GM19193 (cell line): ENCODE results near the gene TRAPPC3.

Experiments used
- POLR2A ChIP-seq: IDR thresholded peaks from 4 replicates; pipeline ENCODE4 v1.6.1; 2011; ENCODE audit not compliant: insufficient read depth, insufficient read length; ENCODE audit errors: extremely low read depth

TRAPPC3 gene

GRCh38 chr1:36157973-36158826 lies 8.9 kb upstream of the TRAPPC3 start:
- TF ChIP-seq POLR2A = no peak

DNA sequence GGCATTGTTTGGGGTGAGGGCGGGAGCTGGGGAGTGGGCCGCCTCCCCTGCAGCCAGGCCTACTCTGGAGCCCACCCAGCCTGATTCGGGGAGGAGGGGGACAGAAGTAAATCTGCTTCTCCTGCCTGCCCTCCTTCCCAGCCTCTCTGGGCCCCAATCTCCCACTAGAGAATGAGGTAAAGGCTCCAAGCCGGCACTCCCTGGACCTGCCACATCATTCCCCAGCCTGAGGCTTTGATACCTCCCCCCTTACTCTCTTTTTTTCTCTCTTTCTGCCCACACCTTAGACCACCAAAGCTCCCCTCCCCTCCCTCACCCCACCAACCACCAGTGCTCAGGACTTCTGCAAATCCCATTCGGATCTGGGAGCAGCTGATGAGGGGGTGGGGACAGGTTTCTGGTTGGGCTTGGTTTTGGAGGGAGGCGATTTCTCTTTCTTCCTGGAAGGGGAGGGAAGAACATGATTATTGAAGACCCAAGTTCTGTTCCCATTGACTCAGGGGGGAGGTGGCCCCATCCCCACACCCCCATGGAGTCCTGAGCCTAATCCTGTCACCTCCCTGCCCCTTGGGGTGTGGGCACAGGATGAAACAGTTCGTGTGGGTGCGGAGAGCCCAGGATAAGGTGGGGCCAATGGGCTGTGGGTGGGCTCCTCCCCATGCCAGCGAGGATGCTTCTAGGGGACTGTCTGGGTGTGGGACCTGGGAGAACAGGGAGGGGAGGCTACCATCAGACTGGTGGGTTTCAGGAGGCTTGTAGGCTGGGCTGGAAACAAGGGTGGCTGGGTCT lies 8.0 kb upstream of the TRAPPC3 start:
- TF ChIP-seq POLR2A = no peak

DNA sequence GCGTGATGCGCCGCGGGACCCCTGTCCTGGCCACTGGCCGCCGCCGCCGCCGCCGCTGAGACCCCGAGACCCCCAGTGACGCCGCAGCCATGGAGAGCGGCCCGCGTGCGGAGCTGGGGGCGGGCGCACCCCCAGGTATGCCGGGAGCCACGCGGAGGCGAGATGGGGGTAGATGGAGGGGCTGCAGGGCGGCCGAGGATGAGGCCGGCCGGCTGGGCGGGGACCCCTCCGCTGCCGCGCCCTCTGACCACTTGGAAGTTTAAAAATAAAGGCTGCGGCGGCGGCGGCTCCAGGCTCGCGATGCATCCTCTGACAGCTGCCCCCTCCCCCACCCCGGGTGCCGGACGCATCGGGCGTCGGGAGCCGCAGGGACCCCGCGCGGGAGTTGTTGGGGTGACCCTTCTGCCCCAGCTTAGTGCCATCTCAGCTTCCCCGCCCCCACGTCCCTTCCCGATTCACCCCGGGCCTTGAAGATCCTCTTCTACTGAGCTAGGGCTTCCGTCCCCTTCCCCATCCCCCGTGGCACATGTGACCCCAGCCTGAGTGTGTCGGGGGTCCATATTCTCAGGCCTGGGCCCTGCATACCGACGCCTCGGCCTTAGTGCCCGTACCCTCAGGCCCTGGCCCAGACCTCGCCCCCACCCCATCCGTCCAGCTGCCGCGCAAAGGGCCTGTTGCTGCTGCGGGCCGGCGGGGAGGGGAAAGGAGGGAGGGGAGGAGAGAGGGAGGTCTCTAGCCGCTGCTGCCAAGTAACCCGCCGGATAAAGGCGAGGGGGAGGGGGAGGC lies 7.2 kb upstream of the TRAPPC3 start:
- TF ChIP-seq POLR2A = peak; percentile 2

GRCh38 chr1:36155408-36156328 lies 6.4 kb upstream of the TRAPPC3 start, which contains the start of gene MAP7D1:
MAP7D1 (plus strand) TSS chr1:36156160; CDS start chr1:36156418, 258 bp downstream.
- peak; percentile 93 for TF ChIP-seq POLR2A

DNA sequence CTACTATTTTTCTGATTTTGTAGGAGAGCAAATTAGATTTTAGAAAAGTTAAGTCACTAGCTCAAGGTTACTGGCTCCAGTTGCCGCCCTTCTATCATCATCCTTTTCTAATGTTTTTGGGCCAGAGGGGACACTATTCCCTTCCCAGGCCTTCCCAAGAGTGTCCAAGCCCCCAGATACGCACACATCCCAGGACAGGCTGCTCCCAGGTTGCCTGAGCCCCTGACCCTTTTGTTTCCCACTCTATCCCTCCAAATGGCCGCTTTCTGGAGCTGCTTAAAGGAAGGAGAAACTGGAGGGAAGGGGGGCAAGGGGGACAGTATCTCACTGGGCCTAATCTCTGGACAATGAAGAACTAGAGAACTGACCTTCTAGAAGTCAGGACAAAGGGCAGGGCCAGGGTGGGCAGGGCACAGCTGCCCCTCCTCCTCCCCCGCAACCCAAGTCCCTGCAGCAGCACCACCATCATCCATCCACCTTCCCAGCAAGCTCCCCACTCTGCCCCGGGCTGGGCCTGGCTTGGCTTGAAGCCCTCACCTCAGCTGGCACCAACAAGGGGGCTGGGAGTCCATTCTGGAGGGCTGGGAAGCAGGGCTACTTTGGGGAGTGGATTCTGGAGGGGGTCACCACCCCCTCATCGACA lies 5.6 kb upstream of the TRAPPC3 start:
- TF ChIP-seq POLR2A = no peak

GRCh38 chr1:36154335-36154734 lies 5.0 kb upstream of the TRAPPC3 start:
- TF ChIP-seq POLR2A = no peak

GRCh38 chr1:36153476-36153875 lies 4.2 kb upstream of the TRAPPC3 start:
- TF ChIP-seq POLR2A = no peak

DNA sequence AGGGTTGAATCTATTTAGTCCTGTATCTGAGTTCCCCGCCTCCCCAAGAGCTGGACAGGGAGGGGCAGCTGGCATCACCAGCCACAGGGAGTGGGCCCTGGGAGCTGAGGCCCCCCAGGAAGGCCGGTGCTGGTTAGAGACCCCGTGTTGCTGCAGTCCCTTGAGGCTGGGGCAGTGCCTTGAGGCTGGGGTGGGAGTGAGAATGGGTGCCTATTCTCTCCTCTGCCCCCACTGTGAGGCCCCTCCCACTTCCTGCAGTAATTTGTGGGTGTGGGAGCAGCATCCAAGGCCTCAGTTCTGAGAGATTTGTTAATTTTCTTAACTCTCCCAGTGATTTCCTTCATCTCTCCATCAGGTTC lies 2.5 kb upstream of the TRAPPC3 start:
- peak; percentile 35 for TF ChIP-seq POLR2A

DNA sequence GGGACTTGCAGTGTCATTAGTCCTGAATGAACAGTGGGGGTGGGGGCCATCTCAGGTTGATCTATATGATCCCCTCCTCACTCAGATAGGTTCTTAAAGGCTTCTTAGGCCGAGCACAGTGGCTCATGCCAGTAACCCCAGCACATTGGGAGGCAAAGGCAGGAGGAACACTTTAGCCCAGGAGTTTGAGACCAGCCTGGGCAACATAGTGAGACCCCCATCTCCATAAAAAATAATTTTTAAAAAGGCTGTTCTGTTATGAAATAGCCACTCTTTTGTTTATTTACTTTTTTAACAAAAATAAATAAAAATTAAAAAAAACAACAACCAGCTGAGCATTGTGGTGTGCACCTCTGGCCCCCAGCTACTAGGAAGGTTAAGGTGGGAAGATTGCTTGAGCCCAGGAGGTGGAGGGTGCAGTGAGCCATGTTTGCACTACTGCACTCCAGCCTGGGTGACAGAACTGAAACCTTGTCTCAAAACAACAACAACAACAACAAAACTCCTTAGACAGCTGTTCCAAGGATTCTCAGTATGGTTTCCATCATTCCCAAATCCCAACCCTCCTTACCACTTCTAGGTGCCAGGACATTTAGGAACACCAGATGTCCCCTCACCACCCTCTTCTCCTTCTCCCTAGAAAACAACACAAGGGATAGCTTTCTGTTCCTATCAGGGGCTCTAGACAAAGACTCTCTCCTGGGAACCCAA lies 2.0 kb upstream of the TRAPPC3 start:
- TF ChIP-seq POLR2A = no peak

DNA sequence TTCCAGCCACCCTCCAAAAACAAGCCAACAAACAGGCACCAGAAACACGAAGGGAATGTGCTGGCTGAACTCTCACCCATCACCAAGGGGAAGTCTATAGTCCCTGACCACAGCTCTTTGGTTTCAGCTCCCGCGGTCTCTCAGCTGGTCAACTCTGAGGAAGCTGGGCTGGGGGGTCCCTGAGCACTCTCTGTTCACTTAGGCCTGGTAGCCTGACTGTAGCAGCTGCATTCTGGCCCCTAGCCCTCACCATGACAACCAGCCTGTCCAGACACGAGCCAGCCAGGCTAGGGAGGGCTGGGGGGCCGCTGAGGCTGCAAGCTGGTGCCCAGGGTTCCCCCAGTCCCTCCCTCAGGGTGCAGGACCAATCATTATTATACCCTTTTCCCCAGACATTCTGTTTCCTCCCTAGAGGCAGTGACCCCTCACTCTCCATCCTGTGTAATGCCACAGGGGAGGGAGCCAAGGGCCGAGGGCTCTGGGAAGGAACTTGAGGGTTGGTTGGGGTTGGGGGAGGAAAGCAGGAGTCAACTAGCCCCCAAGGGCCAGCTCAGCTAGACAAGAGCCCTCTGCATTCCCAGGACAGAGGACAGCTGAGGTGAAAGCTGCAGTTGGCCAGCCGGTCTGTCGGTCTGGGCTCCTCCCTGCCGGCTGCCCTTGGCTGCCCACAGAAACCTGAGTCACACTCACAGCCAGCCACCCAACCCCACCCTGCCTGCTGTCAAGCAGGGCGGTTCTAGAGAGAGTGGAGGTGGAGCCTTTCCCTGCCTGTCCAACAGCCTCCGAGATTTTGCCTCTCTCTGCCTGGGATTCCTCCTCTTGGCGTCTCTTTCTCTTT lies 1.2 kb upstream of the TRAPPC3 start:
- peak; percentile 56 for TF ChIP-seq POLR2A

DNA sequence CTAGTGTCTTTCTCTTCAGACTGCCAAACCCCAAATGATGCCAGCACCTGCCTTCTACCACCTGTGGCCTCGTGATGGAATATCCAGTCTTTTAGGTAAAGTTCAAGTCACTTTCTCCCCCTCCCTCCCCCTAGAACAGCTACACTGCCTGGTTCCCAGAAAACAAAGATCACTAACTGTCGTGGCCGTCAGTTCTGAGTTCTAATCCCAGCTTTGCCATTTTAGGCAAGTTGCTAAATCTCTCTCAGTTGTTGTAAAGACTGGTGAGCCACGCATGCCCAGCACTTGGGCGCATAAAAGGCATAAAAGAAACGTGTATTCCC lies 648 bp upstream of the TRAPPC3 start:
- TF ChIP-seq POLR2A = no peak

DNA sequence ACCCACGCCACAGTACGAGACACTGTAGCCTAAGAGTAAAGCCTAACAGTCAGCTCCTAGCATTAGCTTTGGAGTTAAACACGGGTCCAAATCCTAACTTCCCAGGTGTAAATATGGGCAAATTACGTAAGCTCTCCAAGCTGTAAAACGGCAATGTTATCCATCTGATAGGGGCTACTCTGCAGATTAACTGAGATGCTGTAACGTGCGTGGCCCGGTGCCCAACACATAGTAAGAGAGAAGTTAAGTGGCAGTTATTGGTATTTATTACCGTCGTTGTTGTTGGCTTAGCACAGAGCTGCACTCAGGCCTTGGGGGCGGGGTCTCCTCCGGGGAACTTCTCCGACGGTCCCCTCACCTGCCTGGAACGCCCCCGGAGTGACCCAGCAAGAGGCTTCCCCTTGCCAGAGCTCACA lies 457 bp downstream of the TRAPPC3 start:
- no peak for TF ChIP-seq POLR2A
